ENCODE data around the gene ATP6V1A.
A peak's percentile ranks its signal among the peaks of the same experiment; 100 is the strongest.
"Not testable (repeated sequence)": the region's sequence is repeated elsewhere in the genome, so short reads cannot be mapped to it uniquely, and the experiment has no call there.

ATP6V1A gene

GRCh38 chr3:113819866-113820265, 73.0 kb downstream of the ATP6V1A start:
- H3K27me3 Mint-ChIP-seq (ENCODE audit: low read depth): no peaks in the 10 kb centered on the region
- no peak overlapping the region for H3K4me3 Mint-ChIP-seq
- no peaks in the 10 kb centered on the region for H3K4me1 Mint-ChIP-seq (ENCODE audit: low read depth)
- no peak overlapping the region for H3K27ac Mint-ChIP-seq
- DNase-seq (ENCODE audit: low spot score): no peak
- H3K9me3 Mint-ChIP-seq: no peaks in the 10 kb centered on the region
- H3K36me3 Mint-ChIP-seq (ENCODE audit: low read depth): no peaks in the 10 kb centered on the region

GRCh38 chr3:113825090-113825489, 78.3 kb downstream of the ATP6V1A start:
- no peak for DNase-seq (ENCODE audit: low spot score)
- H3K4me1 Mint-ChIP-seq (ENCODE audit: low read depth): no peaks in the 10 kb centered on the region
- no peak overlapping the region for H3K4me3 Mint-ChIP-seq
- H3K9me3 Mint-ChIP-seq: no peaks in the 10 kb centered on the region
- H3K36me3 Mint-ChIP-seq (ENCODE audit: low read depth): no peaks in the 10 kb centered on the region
- H3K27me3 Mint-ChIP-seq (ENCODE audit: low read depth): no peaks in the 10 kb centered on the region
- H3K27ac Mint-ChIP-seq: no peak overlapping the region

GRCh38 chr3:113828600-113828999, 81.8 kb downstream of the ATP6V1A start:
- H3K27ac Mint-ChIP-seq: no peak overlapping the region

GRCh38 chr3:113829576-113830354, 82.9 kb downstream of the ATP6V1A start:
- no peak overlapping the region for H3K27ac Mint-ChIP-seq
- no peak overlapping the region for H3K4me3 Mint-ChIP-seq
- no peak for DNase-seq (ENCODE audit: low spot score)
- peaks cover 10% of the 10 kb centered on the region for H3K9me3 Mint-ChIP-seq
- no peaks in the 10 kb centered on the region for H3K36me3 Mint-ChIP-seq (ENCODE audit: low read depth)
- peaks cover 4% of the 10 kb centered on the region for H3K4me1 Mint-ChIP-seq (ENCODE audit: low read depth)
- H3K27me3 Mint-ChIP-seq (ENCODE audit: low read depth): peaks cover under 1% of the 10 kb centered on the region

More at GRCh38 chr3:113828600-113828999, 81.8 kb downstream of the ATP6V1A start:
- DNase-seq (ENCODE audit: low spot score): no peak
- no peak overlapping the region for H3K4me3 Mint-ChIP-seq
- H3K4me1 Mint-ChIP-seq (ENCODE audit: low read depth): peaks cover 4% of the 10 kb centered on the region
- peaks cover 10% of the 10 kb centered on the region for H3K9me3 Mint-ChIP-seq
- no peaks in the 10 kb centered on the region for H3K27me3 Mint-ChIP-seq (ENCODE audit: low read depth)
- no peaks in the 10 kb centered on the region for H3K36me3 Mint-ChIP-seq (ENCODE audit: low read depth)

- Mint-ChIP-seq H3K4me1 (ENCODE audit: low read depth) (peaks cover 4% of the 10 kb centered on the region), H3K27ac (no peak overlapping the region), H3K9me3 (peaks cover 10% of the 10 kb centered on the region), H3K4me3 (no peak overlapping the region), H3K27me3 (ENCODE audit: low read depth) (peaks cover 4% of the 10 kb centered on the region), H3K36me3 (ENCODE audit: low read depth) (no peaks in the 10 kb centered on the region)
- no peak for DNase-seq (ENCODE audit: low spot score)
Measured at GRCh38 chr3:113831103-113831355, 84.2 kb downstream of the ATP6V1A start.

- H3K27ac Mint-ChIP-seq: no peak overlapping the region
- peaks cover 10% of the 10 kb centered on the region for H3K9me3 Mint-ChIP-seq
- peaks cover 4% of the 10 kb centered on the region for H3K4me1 Mint-ChIP-seq (ENCODE audit: low read depth)
- DNase-seq (ENCODE audit: low spot score): no peak
- no peak overlapping the region for H3K4me3 Mint-ChIP-seq
- H3K27me3 Mint-ChIP-seq (ENCODE audit: low read depth): peaks cover 5% of the 10 kb centered on the region
- H3K36me3 Mint-ChIP-seq (ENCODE audit: low read depth): no peaks in the 10 kb centered on the region
Measured at GRCh38 chr3:113832477-113833164, 85.8 kb downstream of the ATP6V1A start.

GRCh38 chr3:113834983-113835382, 88.1 kb downstream of the ATP6V1A start:
- Mint-ChIP-seq H3K4me1 (ENCODE audit: low read depth) (peaks cover 10% of the 10 kb centered on the region), H3K4me3 (no peak overlapping the region), H3K27ac (no peak overlapping the region), H3K27me3 (ENCODE audit: low read depth) (peaks cover 5% of the 10 kb centered on the region), H3K36me3 (ENCODE audit: low read depth) (no peaks in the 10 kb centered on the region), H3K9me3 (peaks cover 10% of the 10 kb centered on the region)
- DNase-seq (ENCODE audit: low spot score): no peak

- Mint-ChIP-seq H3K36me3 (ENCODE audit: low read depth) (no peaks in the 10 kb centered on the region), H3K27me3 (ENCODE audit: low read depth) (peaks cover 5% of the 10 kb centered on the region), H3K4me1 (ENCODE audit: low read depth) (peaks cover 6% of the 10 kb centered on the region), H3K27ac (no peak within 1 kb of the TSS), H3K4me3 (peak within 1 kb of the TSS; percentile 73), H3K9me3 (no peaks in the 10 kb centered on the region)
- DNase-seq (ENCODE audit: low spot score): peak; percentile 81
Measured at GRCh38 chr3:113838631-113839209, 91.9 kb downstream of the ATP6V1A start, which contains the start of gene GRAMD1C. Gene GRAMD1C (plus strand): TSS chr3:113838788. CDS start chr3:113838910, 122 bp downstream.

GRCh38 chr3:113839551-113839950, 92.7 kb downstream of the ATP6V1A start:
- peak overlapping the region; percentile 73 for H3K4me3 Mint-ChIP-seq
- no peaks in the 10 kb centered on the region for H3K36me3 Mint-ChIP-seq (ENCODE audit: low read depth)
- DNase-seq (ENCODE audit: low spot score): no peak
- H3K27me3 Mint-ChIP-seq (ENCODE audit: low read depth): peaks cover 5% of the 10 kb centered on the region
- peaks cover 6% of the 10 kb centered on the region for H3K4me1 Mint-ChIP-seq (ENCODE audit: low read depth)
- H3K9me3 Mint-ChIP-seq: no peaks in the 10 kb centered on the region
- no peak overlapping the region for H3K27ac Mint-ChIP-seq

GRCh38 chr3:113844622-113845222, 97.9 kb downstream of the ATP6V1A start:
- Mint-ChIP-seq H3K36me3 (ENCODE audit: low read depth) (no peaks in the 10 kb centered on the region), H3K4me1 (ENCODE audit: low read depth) (no peaks in the 10 kb centered on the region), H3K27ac (no peak overlapping the region), H3K27me3 (ENCODE audit: low read depth) (peaks cover 2% of the 10 kb centered on the region), H3K9me3 (no peaks in the 10 kb centered on the region), H3K4me3 (no peak overlapping the region)
- DNase-seq (ENCODE audit: low spot score): no peak

GRCh38 chr3:113847247-113847646, 100.4 kb downstream of the ATP6V1A start:
- DNase-seq (ENCODE audit: low spot score): no peak
- Mint-ChIP-seq H3K4me3 (no peak overlapping the region), H3K27ac (no peak overlapping the region), H3K9me3 (no peaks in the 10 kb centered on the region), H3K4me1 (ENCODE audit: low read depth) (no peaks in the 10 kb centered on the region), H3K36me3 (ENCODE audit: low read depth) (no peaks in the 10 kb centered on the region), H3K27me3 (ENCODE audit: low read depth) (peaks cover 2% of the 10 kb centered on the region)

- DNase-seq (ENCODE audit: low spot score): no peak
- Mint-ChIP-seq H3K4me3 (no peak overlapping the region), H3K9me3 (no peaks in the 10 kb centered on the region), H3K4me1 (ENCODE audit: low read depth) (no peaks in the 10 kb centered on the region), H3K27me3 (ENCODE audit: low read depth) (peaks cover 2% of the 10 kb centered on the region), H3K36me3 (ENCODE audit: low read depth) (no peaks in the 10 kb centered on the region), H3K27ac (no peak overlapping the region)
Measured at GRCh38 chr3:113847664-113848461, 101.0 kb downstream of the ATP6V1A start.

GRCh38 chr3:113849071-113849470, 102.2 kb downstream of the ATP6V1A start:
- H3K27me3 Mint-ChIP-seq (ENCODE audit: low read depth): peaks cover 11% of the 10 kb centered on the region
- H3K27ac Mint-ChIP-seq: not testable (repeated sequence)

More at GRCh38 chr3:113849071-113849470, 102.2 kb downstream of the ATP6V1A start:
- H3K4me3 Mint-ChIP-seq; H3K9me3 Mint-ChIP-seq; DNase-seq (ENCODE audit: low spot score); H3K4me1 Mint-ChIP-seq (ENCODE audit: low read depth); H3K36me3 Mint-ChIP-seq (ENCODE audit: low read depth): not testable (repeated sequence)

All from T-helper 2 cell treated with Interferon-gamma antibody and Interleukin-4, amounts not matched to agents 5 μg/mL and 100 μg/mL, for 36 hours (primary cell).